Measurements from ENCODE around the gene ABRACL.

ABRACL gene

DNA sequence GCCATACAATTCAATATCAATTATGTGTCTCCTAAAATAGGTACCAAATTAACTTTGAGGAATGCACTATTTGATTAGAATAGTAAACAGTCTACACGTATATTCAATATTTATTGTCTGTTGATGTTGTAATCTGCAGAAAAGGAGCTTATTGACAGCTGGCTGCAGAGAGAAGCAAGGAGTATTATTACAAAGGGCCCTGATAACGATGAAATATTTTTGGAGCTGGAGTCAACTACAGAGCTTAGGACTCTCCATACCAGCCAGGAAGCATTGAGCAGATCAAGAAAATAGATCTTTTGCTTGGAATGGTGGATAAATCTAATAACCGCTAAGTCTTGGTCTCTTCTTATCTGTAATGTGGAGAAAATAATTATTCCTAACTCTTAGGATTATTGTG, 25.5 kb downstream of the ABRACL start:
- Histone ChIP-seq H3K9me3 (ENCODE audit: control insufficient read depth, low read length) (no peaks in the 10 kb centered on the region), H3K27ac (ENCODE audit: low read depth, low read length, severe bottlenecking) (no peak overlapping the region), H3K36me3 (ENCODE audit: control insufficient read depth, insufficient read depth, low read length) (no peaks in the 10 kb centered on the region), H3K4me3 (ENCODE audit: extremely low read depth, insufficient read depth, low read length, poor library complexity, severe bottlenecking) (no peak overlapping the region), H3K4me1 (ENCODE audit: control insufficient read depth, insufficient read depth, low read length, poor library complexity, severe bottlenecking) (no peaks in the 10 kb centered on the region)
- no CpG with 5 or more reads among the region's 3 CpGs for WGBS, 2 experiments (ENCODE audit: insufficient coverage in 2 of 2)

DNA sequence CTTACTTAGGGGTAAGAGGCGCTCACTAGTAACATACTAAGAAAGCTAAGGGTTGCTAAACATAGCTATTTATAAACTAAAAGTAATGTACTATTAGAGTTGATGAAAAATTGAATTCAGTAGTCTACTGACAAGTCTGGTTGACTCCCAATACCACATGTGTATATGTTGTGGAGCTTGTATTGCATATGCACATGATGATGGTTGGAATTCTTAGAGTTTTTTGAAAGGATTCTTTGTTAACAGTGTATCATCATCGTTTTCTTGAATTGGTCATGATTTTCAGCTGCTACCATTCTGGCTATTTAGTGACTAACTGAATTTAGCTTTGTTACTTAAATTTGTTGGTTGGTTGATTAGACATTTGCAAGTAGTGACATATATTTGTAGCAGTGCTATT, 27.2 kb downstream of the ABRACL start:
- H3K36me3 ChIP-seq (ENCODE audit: control insufficient read depth, insufficient read depth, low read length): no peaks in the 10 kb centered on the region
- 80 to 88% methylated on average over 1 of the region's 2 CpGs for WGBS, 2 experiments (ENCODE audit: insufficient coverage in 2 of 2)

DNA sequence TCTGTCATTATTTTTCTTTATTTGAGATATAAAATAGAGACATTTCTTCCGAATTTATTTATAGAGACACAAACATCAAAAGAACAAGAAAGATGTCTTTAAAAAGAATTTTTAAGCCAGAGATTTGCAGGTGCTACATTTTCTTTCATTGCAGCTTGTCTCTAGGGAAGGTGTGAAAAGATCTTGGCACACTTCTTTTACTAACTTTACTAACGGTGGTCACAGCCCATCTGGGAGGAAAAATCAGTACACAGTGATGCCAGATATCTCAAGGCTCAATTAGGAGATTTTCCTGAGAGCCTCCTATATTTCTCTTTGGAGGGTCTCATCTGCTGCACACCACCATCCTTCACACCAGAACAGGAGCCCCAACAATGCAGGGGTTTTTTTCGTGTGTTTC, 29.5 kb downstream of the ABRACL start:
- Histone ChIP-seq H3K9me3 (ENCODE audit: control insufficient read depth, low read length) (no peaks in the 10 kb centered on the region), H3K4me1 (ENCODE audit: control insufficient read depth, insufficient read depth, low read length, poor library complexity, severe bottlenecking) (no peaks in the 10 kb centered on the region), H3K36me3 (ENCODE audit: control insufficient read depth, insufficient read depth, low read length) (no peaks in the 10 kb centered on the region), H3K27ac (ENCODE audit: low read depth, low read length, severe bottlenecking) (no peak overlapping the region), H3K4me3 (ENCODE audit: extremely low read depth, insufficient read depth, low read length, poor library complexity, severe bottlenecking) (no peak overlapping the region)
- 67 to 75% methylated on average over 1 of the region's 3 CpGs for WGBS, 2 experiments (ENCODE audit: insufficient coverage in 2 of 2)

More for the DNA sequence above, 27.2 kb downstream of the ABRACL start:
- no peaks in the 10 kb centered on the region for H3K9me3 ChIP-seq (ENCODE audit: control insufficient read depth, low read length)
- H3K4me1 ChIP-seq (ENCODE audit: control insufficient read depth, insufficient read depth, low read length, poor library complexity, severe bottlenecking): no peaks in the 10 kb centered on the region
- H3K4me3 ChIP-seq (ENCODE audit: extremely low read depth, insufficient read depth, low read length, poor library complexity, severe bottlenecking): no peak overlapping the region
- H3K27ac ChIP-seq (ENCODE audit: low read depth, low read length, severe bottlenecking): no peak overlapping the region

DNA sequence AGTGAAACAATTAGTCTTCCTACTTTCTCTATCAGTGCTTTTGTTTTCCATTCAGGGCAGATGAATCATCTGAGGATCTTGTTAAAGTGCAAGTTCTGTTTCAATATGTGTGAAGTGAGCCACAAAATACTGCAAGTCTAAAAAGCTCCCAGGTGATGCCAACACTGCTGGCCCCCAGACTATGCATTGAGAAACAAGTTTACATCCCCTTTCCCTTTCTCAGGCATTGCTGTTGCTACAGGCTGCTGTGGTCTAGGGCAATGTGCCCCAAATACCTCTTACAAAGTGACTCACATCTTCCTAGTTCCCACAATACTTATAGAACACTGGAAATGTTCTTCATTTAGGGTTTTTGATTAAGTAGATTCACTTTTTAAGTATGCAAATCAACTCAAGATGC, 31.8 kb downstream of the ABRACL start:
- Histone ChIP-seq H3K4me1 (ENCODE audit: control insufficient read depth, insufficient read depth, low read length, poor library complexity, severe bottlenecking) (no peaks in the 10 kb centered on the region), H3K4me3 (ENCODE audit: extremely low read depth, insufficient read depth, low read length, poor library complexity, severe bottlenecking) (no peak overlapping the region), H3K9me3 (ENCODE audit: control insufficient read depth, low read length) (no peaks in the 10 kb centered on the region), H3K27ac (ENCODE audit: low read depth, low read length, severe bottlenecking) (no peak overlapping the region), H3K36me3 (ENCODE audit: control insufficient read depth, insufficient read depth, low read length) (no peaks in the 10 kb centered on the region)

DNA sequence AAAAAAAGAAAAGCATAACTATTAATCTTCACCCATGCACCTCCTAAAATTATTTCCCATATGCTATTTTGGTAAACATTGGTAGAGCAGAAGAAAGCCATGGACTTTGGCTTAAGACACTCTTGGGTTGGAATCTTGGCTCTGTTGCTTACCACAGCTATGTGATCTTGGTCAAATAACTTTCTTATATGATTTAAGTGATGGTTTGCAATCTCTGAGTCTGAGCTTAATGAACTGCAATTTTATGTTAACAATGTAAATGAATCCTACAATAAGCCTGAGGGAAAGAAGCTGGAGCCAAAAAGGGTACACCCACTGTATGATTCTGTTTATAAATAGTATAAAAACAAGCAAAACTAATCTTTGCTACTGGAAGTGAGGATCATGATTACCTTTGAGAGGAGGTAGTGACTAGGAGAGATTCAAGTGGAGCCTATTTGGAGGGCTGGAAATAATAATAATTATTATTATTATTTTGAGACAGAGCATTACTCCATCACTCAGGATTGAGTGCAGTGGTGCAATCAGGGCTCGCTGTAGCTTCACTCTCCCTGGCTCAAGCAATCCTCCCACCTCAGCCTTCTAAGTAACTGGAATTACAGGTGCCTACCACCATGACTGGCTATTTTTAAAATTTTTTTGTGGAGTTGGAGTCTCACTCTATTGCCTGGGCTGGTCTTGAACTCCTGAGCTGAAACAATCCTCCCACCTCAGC, 34.5 kb downstream of the ABRACL start:
- no peaks in the 10 kb centered on the region for H3K36me3 ChIP-seq (ENCODE audit: control insufficient read depth, insufficient read depth, low read length)
- no peaks in the 10 kb centered on the region for H3K4me1 ChIP-seq (ENCODE audit: control insufficient read depth, insufficient read depth, low read length, poor library complexity, severe bottlenecking)
- WGBS, 2 experiments (ENCODE audit: insufficient coverage in 2 of 2): 75 to 100% methylated on average over 1 of the region's 1 CpG
- no peak overlapping the region for H3K27ac ChIP-seq (ENCODE audit: low read depth, low read length, severe bottlenecking)
- no peaks in the 10 kb centered on the region for H3K9me3 ChIP-seq (ENCODE audit: control insufficient read depth, low read length)
- no peak overlapping the region for H3K4me3 ChIP-seq (ENCODE audit: extremely low read depth, insufficient read depth, low read length, poor library complexity, severe bottlenecking)

DNA sequence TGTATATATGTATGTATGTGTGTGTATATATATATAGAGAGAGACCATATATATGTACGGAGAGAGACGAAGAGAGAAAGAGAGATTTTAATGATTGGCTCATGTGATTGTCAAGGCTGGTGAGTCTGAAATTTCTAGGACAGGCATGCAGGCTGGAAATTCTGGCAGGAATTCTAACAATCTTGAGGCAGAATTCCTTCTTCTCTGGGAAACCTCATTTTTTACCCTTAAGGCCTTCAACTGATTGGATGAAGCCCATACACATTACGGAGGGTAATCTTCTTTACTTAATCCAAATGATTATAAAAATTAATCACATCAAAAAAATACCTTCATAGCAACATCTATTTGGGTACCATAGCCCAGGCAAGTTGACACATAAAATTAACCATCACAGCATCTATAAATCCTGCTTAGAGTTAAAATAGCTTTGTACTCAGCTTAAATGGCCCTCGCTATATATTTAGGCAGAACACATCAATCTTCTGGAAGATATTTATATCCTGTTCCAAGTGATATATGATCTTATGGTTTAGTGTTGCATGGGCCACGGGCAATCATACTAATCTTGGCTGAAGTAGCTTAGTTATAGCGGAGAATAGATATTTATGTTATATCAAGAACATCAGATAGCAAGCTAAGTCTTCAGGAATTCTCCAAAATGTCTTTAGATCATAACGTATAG, 36.6 kb downstream of the ABRACL start:
- no peaks in the 10 kb centered on the region for H3K4me1 ChIP-seq (ENCODE audit: control insufficient read depth, insufficient read depth, low read length, poor library complexity, severe bottlenecking)
- WGBS, 2 experiments (ENCODE audit: insufficient coverage in 2 of 2): 97 to 100% methylated on average over 3 of the region's 7 CpGs
- no peaks in the 10 kb centered on the region for H3K9me3 ChIP-seq (ENCODE audit: control insufficient read depth, low read length)
- no peak overlapping the region for H3K4me3 ChIP-seq (ENCODE audit: extremely low read depth, insufficient read depth, low read length, poor library complexity, severe bottlenecking)
- no peak overlapping the region for H3K27ac ChIP-seq (ENCODE audit: low read depth, low read length, severe bottlenecking)
- H3K36me3 ChIP-seq (ENCODE audit: control insufficient read depth, insufficient read depth, low read length): no peaks in the 10 kb centered on the region

DNA sequence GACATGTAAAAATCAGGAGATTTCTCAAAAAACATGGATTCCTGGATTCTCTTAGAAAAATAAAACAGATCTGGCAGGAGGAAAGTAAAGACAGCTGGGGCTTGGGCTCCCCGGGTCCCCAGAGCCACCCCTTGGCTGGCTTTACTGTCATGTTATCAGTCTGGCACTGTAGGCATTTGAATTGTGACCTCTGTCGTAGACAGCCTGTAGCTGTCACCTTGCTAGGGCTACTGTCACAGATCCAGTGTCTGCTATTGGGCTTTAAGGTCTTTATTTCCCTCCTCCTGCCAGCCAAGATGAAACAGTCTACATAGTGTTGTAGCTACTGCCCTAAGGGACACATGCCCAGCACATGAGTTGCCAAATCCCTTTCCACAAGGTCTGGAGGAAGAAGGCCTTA, 37.5 kb downstream of the ABRACL start:
- Histone ChIP-seq H3K4me3 (ENCODE audit: extremely low read depth, insufficient read depth, low read length, poor library complexity, severe bottlenecking) (no peak overlapping the region), H3K4me1 (ENCODE audit: control insufficient read depth, insufficient read depth, low read length, poor library complexity, severe bottlenecking) (no peaks in the 10 kb centered on the region), H3K36me3 (ENCODE audit: control insufficient read depth, insufficient read depth, low read length) (no peaks in the 10 kb centered on the region), H3K27ac (ENCODE audit: low read depth, low read length, severe bottlenecking) (no peak overlapping the region), H3K9me3 (ENCODE audit: control insufficient read depth, low read length) (no peaks in the 10 kb centered on the region)
- WGBS, 2 experiments (ENCODE audit: insufficient coverage in 2 of 2): 92% methylated on average over 2 of the region's 2 CpGs

DNA sequence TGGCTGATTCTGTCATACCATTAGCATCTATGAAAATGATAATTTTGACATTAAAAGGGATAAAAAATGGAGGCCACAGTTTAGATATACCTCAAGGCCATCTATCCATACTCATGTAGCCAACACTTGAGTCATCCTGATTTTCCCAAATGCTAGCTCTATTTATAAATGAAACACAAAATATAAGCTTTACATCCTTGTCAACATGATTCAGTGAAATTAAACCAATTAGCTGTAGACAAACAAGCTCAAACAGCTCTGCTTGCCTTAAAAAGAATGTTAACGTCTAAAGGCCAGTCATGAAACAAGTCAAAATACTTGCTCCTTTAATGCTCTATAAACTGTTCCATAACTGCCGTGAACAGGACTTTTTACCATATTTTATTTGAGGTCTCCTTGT, 40.3 kb downstream of the ABRACL start:
- 77 to 92% methylated on average over 2 of the region's 2 CpGs for WGBS, 2 experiments (ENCODE audit: insufficient coverage in 2 of 2)
- Histone ChIP-seq H3K4me1 (ENCODE audit: control insufficient read depth, insufficient read depth, low read length, poor library complexity, severe bottlenecking) (no peaks in the 10 kb centered on the region), H3K27ac (ENCODE audit: low read depth, low read length, severe bottlenecking) (no peak overlapping the region), H3K36me3 (ENCODE audit: control insufficient read depth, insufficient read depth, low read length) (no peaks in the 10 kb centered on the region), H3K4me3 (ENCODE audit: extremely low read depth, insufficient read depth, low read length, poor library complexity, severe bottlenecking) (no peak overlapping the region), H3K9me3 (ENCODE audit: control insufficient read depth, low read length) (no peaks in the 10 kb centered on the region)

DNA sequence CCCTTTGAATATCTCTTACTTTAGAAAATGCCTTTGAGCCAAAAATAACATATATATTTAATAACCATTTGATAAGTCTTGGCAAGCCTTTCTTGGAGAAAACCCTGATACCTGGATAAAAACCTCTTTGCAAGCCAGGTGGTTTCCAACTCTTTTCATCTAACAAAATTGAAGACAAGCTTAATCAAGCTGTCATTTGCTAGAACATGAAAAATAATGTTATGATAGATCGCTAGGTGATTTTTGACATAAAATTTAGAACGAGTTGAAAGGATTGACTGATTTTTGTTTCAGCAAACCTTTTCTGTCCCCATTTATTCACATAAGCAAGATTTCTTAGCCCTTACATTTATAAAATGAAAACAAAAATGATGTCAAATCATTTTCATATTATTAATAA, 44.6 kb downstream of the ABRACL start:
- no peak overlapping the region for H3K27ac ChIP-seq (ENCODE audit: low read depth, low read length, severe bottlenecking)
- no peaks in the 10 kb centered on the region for H3K4me1 ChIP-seq (ENCODE audit: control insufficient read depth, insufficient read depth, low read length, poor library complexity, severe bottlenecking)
- no peak overlapping the region for H3K4me3 ChIP-seq (ENCODE audit: extremely low read depth, insufficient read depth, low read length, poor library complexity, severe bottlenecking)
- no CpG with 5 or more reads among the region's 2 CpGs for WGBS, 2 experiments (ENCODE audit: insufficient coverage in 2 of 2)
- no peaks in the 10 kb centered on the region for H3K9me3 ChIP-seq (ENCODE audit: control insufficient read depth, low read length)
- H3K36me3 ChIP-seq (ENCODE audit: control insufficient read depth, insufficient read depth, low read length): no peaks in the 10 kb centered on the region

DNA sequence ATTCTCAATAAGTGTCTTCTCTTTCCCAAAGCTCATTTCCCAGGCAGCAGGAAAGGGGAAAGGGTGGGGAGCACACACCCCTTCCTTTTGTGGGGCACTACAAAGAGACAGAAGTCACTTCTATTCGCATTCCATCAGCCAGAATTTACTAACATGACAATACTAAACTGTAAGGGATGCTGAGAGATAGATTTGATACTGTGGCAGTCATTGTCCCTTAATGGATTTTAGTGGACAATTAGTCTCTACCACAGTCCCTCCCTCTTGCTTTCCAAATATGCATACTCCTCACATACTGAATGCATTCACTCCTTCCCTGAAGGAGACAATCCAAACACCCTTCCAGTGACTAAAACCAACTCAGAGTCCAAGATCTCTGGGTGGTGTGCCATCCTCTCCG, 50.5 kb downstream of the ABRACL start:
- WGBS, 2 experiments (ENCODE audit: insufficient coverage in 2 of 2): no CpG with 5 or more reads among the region's 2 CpGs

DNA sequence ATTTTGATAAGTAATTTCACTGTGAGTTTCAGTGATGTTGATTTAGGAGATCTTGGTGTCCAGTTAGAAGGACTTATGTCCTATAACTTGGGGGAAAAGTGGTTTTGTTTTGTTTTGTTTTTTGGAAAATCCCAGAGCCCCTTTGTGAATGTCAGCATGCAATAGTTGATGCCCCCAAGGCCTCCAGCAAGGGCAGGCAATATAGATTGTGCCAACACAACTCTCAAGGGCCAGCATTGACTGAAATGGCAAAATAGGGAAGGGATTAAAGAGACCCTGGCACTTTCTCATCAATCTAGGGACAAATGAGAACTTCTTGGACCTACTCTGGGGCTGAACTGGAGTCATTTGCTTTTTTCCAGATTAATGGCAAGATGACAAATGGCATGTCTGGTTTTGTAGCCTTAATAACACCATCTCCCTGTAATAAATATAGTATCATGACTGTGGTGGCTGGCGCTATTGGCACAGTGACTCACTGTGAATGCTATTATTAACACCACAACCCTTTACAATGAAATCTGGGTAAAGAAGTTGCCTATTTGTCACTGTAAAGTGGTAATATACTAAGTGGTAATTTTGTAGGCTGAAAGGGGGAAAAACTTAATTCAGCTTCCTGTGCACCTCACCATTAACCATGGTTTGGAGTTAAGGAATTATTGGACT, 51.8 kb downstream of the ABRACL start:
- no CpG with 5 or more reads among the region's 1 CpG for WGBS, 2 experiments (ENCODE audit: insufficient coverage in 2 of 2)
- Histone ChIP-seq H3K4me3 (ENCODE audit: extremely low read depth, insufficient read depth, low read length, poor library complexity, severe bottlenecking) (no peak overlapping the region), H3K9me3 (ENCODE audit: control insufficient read depth, low read length) (no peaks in the 10 kb centered on the region), H3K4me1 (ENCODE audit: control insufficient read depth, insufficient read depth, low read length, poor library complexity, severe bottlenecking) (no peaks in the 10 kb centered on the region), H3K27ac (ENCODE audit: low read depth, low read length, severe bottlenecking) (no peak overlapping the region), H3K36me3 (ENCODE audit: control insufficient read depth, insufficient read depth, low read length) (no peaks in the 10 kb centered on the region)

More for the DNA sequence above, 50.5 kb downstream of the ABRACL start:
- Histone ChIP-seq H3K4me1 (ENCODE audit: control insufficient read depth, insufficient read depth, low read length, poor library complexity, severe bottlenecking) (no peaks in the 10 kb centered on the region), H3K4me3 (ENCODE audit: extremely low read depth, insufficient read depth, low read length, poor library complexity, severe bottlenecking) (no peak overlapping the region), H3K9me3 (ENCODE audit: control insufficient read depth, low read length) (no peaks in the 10 kb centered on the region), H3K36me3 (ENCODE audit: control insufficient read depth, insufficient read depth, low read length) (no peaks in the 10 kb centered on the region), H3K27ac (ENCODE audit: low read depth, low read length, severe bottlenecking) (no peak overlapping the region)
